K562 (cell line): ENCODE measurements around the gene G6PC3. TPM values are rescaled to one million over a fixed set of nuclear protein-coding genes. Genes with fewer than 3 reads are reported as not detected.

Source experiments
- ARNT ChIP-seq, 2 experiments: fragments of 450-650 bp; IDR thresholded peaks; 2 replicates each; pipeline ENCODE4 v1.6.1; 2016; ENCODE audit warnings: mild to moderate bottlenecking in 1 of 2
- CBX1 ChIP-seq: sonication (generic); IDR thresholded peaks from 2 replicates; pipeline ENCODE4 v1.6.1; 2016; ENCODE audit warnings: antibody characterized with exemption, low read depth, mild to moderate bottlenecking
- CBX3 ChIP-seq, 2 experiments: IDR thresholded peaks; 1 replicate in 1 of 2; 2 replicates in 1 of 2; pipeline ENCODE4 v1.6.1; 2012; ENCODE audit warnings: inconsistent platforms in 2 of 2, low read length in 2 of 2, borderline replicate concordance in 1 of 2, control low read depth in 1 of 2
- EP400 ChIP-seq: fragments of 450-650 bp; IDR thresholded peaks from 2 replicates; pipeline ENCODE4 v1.6.1; 2017; ENCODE audit warnings: antibody characterized with exemption, mild to moderate bottlenecking, moderate library complexity
- ETV1 ChIP-seq: fragments of 450-650 bp; conservative IDR thresholded peaks from 2 replicates; pipeline ENCODE4 v1.6.1; 2016; ENCODE audit warnings: missing genetic modification characterization, control low read depth, low read depth, missing compliant biosample characterization
- FOXM1 ChIP-seq, 2 experiments: fragments of 450-650 bp in 1 of 2; sonication (generic) in 1 of 2; formaldehyde crosslinking in 1 of 2; IDR thresholded peaks; 2 replicates each; pipeline versions ENCODE4 v1.6.1 to v1.9.0; 2017 to 2022; ENCODE audit warnings: low read depth in 2 of 2, mild to moderate bottlenecking in 2 of 2, missing genetic modification reagents in 1 of 2, moderate library complexity in 1 of 2
- MAFG ChIP-seq: fragments of 450-650 bp; conservative IDR thresholded peaks from 2 replicates; pipeline ENCODE4 v1.6.1; 2016; ENCODE audit warnings: missing genetic modification characterization, missing compliant biosample characterization
- PHF20 ChIP-seq: fragments of 450-650 bp; IDR thresholded peaks from 2 replicates; pipeline ENCODE4 v1.6.1; 2018; ENCODE audit not compliant: partially characterized antibody
- POLR2G ChIP-seq: fragments of 200-400 bp; formaldehyde crosslinking; IDR thresholded peaks from 2 replicates; pipeline ENCODE4 v1.6.1; 2017; ENCODE audit warnings: low read depth, mild to moderate bottlenecking, antibody characterized with exemption, low read length, moderate library complexity
- RBFOX2 ChIP-seq: fragments of 200-400 bp; formaldehyde crosslinking; IDR thresholded peaks from 2 replicates; pipeline ENCODE4 v1.6.1; 2017; ENCODE audit warnings: low read depth, mild to moderate bottlenecking, low read length, moderate library complexity
- RFX5 ChIP-seq: IDR thresholded peaks from 2 replicates; pipeline ENCODE4 v1.6.1; 2011; ENCODE audit warnings: low read depth, mild to moderate bottlenecking, improper control_type of control experiment, low read length
- SMARCA5 ChIP-seq: fragments of 450-650 bp; IDR thresholded peaks from 2 replicates; pipeline ENCODE4 v1.6.1; 2016
- SP2 ChIP-seq: IDR thresholded peaks from 2 replicates; pipeline ENCODE4 v1.6.1; 2011; ENCODE audit warnings: mild to moderate bottlenecking, low read depth, low read length, moderate library complexity; ENCODE audit not compliant: poor library complexity, severe bottlenecking; ENCODE audit errors: extremely low read depth
- SRSF1 ChIP-seq: fragments of 200-400 bp; formaldehyde crosslinking; IDR thresholded peaks from 2 replicates; pipeline ENCODE4 v1.6.1; 2017; ENCODE audit warnings: mild to moderate bottlenecking, low read depth, low read length, moderate library complexity
- TRIM28 ChIP-seq: fragments of 450-650 bp; IDR thresholded peaks from 2 replicates; pipeline ENCODE4 v1.6.1; 2017
- ZBTB1 ChIP-seq: sonication (generic); formaldehyde crosslinking; IDR thresholded peaks from 2 replicates; pipeline ENCODE4 v1.8.1; 2023; ENCODE audit warnings: missing genetic modification reagents, low read depth, mild to moderate bottlenecking, borderline replicate concordance
- ZC3H8 ChIP-seq: fragments of 450-650 bp; IDR thresholded peaks from 2 replicates; pipeline ENCODE4 v1.6.1; 2017
- ZNF224 ChIP-seq: sonication (generic); formaldehyde crosslinking; IDR thresholded peaks from 2 replicates; pipeline ENCODE4 v1.8.0; 2022; ENCODE audit warnings: mild to moderate bottlenecking, missing genetic modification reagents
- ZNF707 ChIP-seq: fragments of 250-450 bp; sonication (Bioruptor Pico); conservative IDR thresholded peaks from 2 replicates; pipeline ENCODE4 v1.8.0; 2022; ENCODE audit warnings: inconsistent platforms, mild to moderate bottlenecking, moderate library complexity
- polyA plus RNA-seq, 8 experiments: library from polyadenylated mRNA; depleted of rRNA in 4 of 8; stranded (reverse) in 5 of 8; unstranded in 3 of 8; fragments of >200 nt; fragmentation: Nextera tagmentation in 2 of 8; fragmentation: Illumina TruSeq in 1 of 8; extraction: Ambion mirVana in 2 of 8; extraction: Trizol in 1 of 8; gene quantifications; 2 replicates each; pipeline versions ENCODE4 v1.2.1 to v1.2.3, GENCODE V29; 2011 to 2014; ENCODE audit warnings: inconsistent platforms in 1 of 8, missing spikeins in 1 of 8
- total RNA-seq, 7 experiments: library from RNA; depleted of rRNA in 6 of 7; stranded (reverse); fragments of >200 nt in 6 of 7; fragmentation: Illumina TruSeq in 2 of 7; extraction: Trizol in 2 of 7; gene quantifications; 2 replicates each; pipeline versions ENCODE4 v1.2.1 to v1.2.3, GENCODE V29; 2011 to 2021; ENCODE audit warnings: low replicate concordance in 1 of 7
- TF ChIP-seq, protein P1 (sequence below): sonication (generic); formaldehyde crosslinking; IDR thresholded peaks from 2 replicates; pipeline ENCODE4 v1.8.1; 2023; ENCODE audit warnings: mild to moderate bottlenecking, missing genetic modification reagents
- TF ChIP-seq, protein P2 (sequence below): fragments of 250-450 bp; sonication (Bioruptor Pico); IDR thresholded peaks from 2 replicates; pipeline ENCODE4 v1.4.0; 2020; ENCODE audit warnings: mild to moderate bottlenecking, moderate library complexity
- TF ChIP-seq, protein P3 (sequence below): sonication (generic); formaldehyde crosslinking; IDR thresholded peaks from 2 replicates; pipeline ENCODE4 v1.8.0; 2022; ENCODE audit warnings: missing genetic modification reagents, mild to moderate bottlenecking, borderline replicate concordance

The G6PC3 gene
- total and polyA plus RNA-seq, 9 of the 15 experiments (the other 6 are each of a cell fraction or from before 2014, with no cell fraction given), result 10.4 to 57.8 (median 31.1) TPM

DNA sequence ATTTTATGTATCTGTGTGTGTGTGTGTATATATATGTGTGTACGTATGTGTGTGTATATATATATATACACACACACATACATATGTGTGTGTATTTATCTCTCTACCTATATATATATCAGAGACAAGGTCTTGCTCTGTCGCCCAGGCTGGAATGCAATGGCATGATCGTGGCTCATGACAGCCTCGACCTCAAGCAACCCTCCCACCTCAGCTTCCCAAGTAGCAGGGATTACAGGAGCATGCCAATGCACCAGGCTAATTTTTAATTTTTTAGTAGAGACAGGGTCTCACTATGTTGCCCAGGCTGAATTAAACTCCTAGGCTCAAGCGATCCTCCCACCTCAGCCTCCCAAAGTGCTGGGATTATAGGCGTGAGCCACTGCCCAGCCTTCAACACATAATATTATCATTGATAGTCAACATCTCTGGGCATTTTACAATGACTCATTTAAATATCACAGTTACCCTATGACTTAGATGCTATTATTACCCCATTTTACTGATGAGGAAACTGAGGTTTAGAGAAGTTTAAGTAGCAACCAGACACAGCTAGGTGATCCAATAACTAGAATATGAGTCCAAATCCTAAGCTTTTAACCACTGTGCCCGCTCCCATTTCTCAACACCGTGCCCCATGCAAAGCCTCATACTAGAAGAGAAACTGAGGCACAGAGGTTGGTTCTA lies 24.3 kb downstream of the G6PC3 start (continued):
- TF ChIP-seq, protein P1, sequence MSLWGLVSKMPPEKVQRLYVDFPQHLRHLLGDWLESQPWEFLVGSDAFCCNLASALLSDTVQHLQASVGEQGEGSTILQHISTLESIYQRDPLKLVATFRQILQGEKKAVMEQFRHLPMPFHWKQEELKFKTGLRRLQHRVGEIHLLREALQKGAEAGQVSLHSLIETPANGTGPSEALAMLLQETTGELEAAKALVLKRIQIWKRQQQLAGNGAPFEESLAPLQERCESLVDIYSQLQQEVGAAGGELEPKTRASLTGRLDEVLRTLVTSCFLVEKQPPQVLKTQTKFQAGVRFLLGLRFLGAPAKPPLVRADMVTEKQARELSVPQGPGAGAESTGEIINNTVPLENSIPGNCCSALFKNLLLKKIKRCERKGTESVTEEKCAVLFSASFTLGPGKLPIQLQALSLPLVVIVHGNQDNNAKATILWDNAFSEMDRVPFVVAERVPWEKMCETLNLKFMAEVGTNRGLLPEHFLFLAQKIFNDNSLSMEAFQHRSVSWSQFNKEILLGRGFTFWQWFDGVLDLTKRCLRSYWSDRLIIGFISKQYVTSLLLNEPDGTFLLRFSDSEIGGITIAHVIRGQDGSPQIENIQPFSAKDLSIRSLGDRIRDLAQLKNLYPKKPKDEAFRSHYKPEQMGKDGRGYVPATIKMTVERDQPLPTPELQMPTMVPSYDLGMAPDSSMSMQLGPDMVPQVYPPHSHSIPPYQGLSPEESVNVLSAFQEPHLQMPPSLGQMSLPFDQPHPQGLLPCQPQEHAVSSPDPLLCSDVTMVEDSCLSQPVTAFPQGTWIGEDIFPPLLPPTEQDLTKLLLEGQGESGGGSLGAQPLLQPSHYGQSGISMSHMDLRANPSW, result no peak
- no peak for TF ChIP-seq SRSF1
- TF ChIP-seq ARNT (IDR thresholded peaks at IDR 0.05), result 0 out of 4 replicates have a peak, but pooled peaks of 1 of the 2 experiments have one; percentile 22
- TF ChIP-seq ZNF224 (CRISPR knock-in tag), result no peak
- no peak for TF ChIP-seq PHF20
- TF ChIP-seq RBFOX2, result no peak
- TF ChIP-seq ZC3H8, result no peak
- TF ChIP-seq RFX5, result no peak
- TF ChIP-seq SMARCA5, result peak; percentile 58; the same call in 1 of the 2 replicates
- TF ChIP-seq ZNF707 (CRISPR knock-in tag), result no peak
- no peak for TF ChIP-seq POLR2G
- no peak for TF ChIP-seq ETV1 (tag)
- no peak for TF ChIP-seq SP2
- TF ChIP-seq, protein P2, sequence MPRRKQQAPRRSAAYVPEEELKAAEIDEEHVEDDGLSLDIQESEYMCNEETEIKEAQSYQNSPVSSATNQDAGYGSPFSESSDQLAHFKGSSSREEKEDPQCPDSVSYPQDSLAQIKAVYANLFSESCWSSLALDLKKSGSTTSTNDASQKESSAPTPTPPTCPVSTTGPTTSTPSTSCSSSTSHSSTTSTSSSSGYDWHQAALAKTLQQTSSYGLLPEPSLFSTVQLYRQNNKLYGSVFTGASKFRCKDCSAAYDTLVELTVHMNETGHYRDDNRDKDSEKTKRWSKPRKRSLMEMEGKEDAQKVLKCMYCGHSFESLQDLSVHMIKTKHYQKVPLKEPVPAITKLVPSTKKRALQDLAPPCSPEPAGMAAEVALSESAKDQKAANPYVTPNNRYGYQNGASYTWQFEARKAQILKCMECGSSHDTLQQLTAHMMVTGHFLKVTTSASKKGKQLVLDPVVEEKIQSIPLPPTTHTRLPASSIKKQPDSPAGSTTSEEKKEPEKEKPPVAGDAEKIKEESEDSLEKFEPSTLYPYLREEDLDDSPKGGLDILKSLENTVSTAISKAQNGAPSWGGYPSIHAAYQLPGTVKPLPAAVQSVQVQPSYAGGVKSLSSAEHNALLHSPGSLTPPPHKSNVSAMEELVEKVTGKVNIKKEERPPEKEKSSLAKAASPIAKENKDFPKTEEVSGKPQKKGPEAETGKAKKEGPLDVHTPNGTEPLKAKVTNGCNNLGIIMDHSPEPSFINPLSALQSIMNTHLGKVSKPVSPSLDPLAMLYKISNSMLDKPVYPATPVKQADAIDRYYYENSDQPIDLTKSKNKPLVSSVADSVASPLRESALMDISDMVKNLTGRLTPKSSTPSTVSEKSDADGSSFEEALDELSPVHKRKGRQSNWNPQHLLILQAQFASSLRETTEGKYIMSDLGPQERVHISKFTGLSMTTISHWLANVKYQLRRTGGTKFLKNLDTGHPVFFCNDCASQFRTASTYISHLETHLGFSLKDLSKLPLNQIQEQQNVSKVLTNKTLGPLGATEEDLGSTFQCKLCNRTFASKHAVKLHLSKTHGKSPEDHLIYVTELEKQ (CRISPR knock-in tag), result no peak
- no peak for TF ChIP-seq EP400
- no peak for TF ChIP-seq TRIM28
- TF ChIP-seq, protein P3, sequence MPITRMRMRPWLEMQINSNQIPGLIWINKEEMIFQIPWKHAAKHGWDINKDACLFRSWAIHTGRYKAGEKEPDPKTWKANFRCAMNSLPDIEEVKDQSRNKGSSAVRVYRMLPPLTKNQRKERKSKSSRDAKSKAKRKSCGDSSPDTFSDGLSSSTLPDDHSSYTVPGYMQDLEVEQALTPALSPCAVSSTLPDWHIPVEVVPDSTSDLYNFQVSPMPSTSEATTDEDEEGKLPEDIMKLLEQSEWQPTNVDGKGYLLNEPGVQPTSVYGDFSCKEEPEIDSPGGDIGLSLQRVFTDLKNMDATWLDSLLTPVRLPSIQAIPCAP (CRISPR knock-in tag), result no peak
- TF ChIP-seq FOXM1 (IDR thresholded peaks at IDR 0.05; ENCODE audit: low read depth), result no peak
- 0 out of 2 replicates have a peak, but pooled peaks have one; percentile 22 for TF ChIP-seq FOXM1 (CRISPR knock-in tag; IDR thresholded peaks at IDR 0.05; ENCODE audit: low read depth)
- TF ChIP-seq CBX3 (IDR thresholded peaks at IDR 0.05; ENCODE audit: borderline replicate concordance in 1 of 2, low read length in 2 of 2), result no peak
- no peak for TF ChIP-seq MAFG (tag)
- 0 out of 2 replicates have a peak, but pooled peaks have one; percentile 45 for TF ChIP-seq CBX1
- no peak for TF ChIP-seq ZBTB1
